Adrenal gland (tissue), 5 donors: ENCODE results near the gene TENT5C.

Source experiments
- POLR2A ChIP-seq, 2 donors: fragments of 450-650 bp; IDR thresholded peaks; one replicate each; pipeline ENCODE4 v1.6.1; 2017; ENCODE audit warnings: antibody characterized with exemption in 2 of 2, mild to moderate bottlenecking in 2 of 2, moderate library complexity in 1 of 2
- TF ChIP-seq, protein P1 (sequence below), 6 experiments: fragments of 450-650 bp in 4 of 6; fragments of 200-600 bp in 2 of 6; sonication (generic) in 1 of 6; IDR thresholded peaks; 1 replicate in 5 of 6; 2 replicates in 1 of 6; pipeline versions ENCODE4 v1.5.1 to v1.8.0; 2016 to 2021; ENCODE audit warnings: antibody characterized with exemption in 6 of 6, mild to moderate bottlenecking in 2 of 6, moderate library complexity in 1 of 6
- donor health status: DM: no; HTN: no; CAD: no.

DNA sequence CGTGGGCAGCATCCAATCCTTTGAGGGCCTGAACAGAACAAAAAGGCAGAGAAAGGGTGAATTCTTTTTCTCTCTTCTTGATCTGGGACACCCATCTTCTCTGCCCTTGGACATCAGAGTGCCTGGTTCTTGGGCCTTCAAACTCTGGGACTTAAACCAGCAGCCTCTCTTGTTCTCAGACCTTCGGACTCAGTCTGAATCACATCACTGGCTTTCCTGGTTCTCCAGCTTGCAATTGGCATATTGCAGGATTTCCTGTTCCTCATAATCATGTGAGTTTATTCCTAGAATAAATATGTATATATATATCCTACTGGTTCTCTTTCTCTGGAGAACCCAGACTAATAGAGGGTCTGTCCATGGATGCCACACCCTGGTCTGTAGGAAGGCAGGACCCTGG is 16.3 kb upstream of the TENT5C start:
- no peak for TF ChIP-seq POLR2A (IDR thresholded peaks at IDR 0.05)
- TF ChIP-seq, protein P1, sequence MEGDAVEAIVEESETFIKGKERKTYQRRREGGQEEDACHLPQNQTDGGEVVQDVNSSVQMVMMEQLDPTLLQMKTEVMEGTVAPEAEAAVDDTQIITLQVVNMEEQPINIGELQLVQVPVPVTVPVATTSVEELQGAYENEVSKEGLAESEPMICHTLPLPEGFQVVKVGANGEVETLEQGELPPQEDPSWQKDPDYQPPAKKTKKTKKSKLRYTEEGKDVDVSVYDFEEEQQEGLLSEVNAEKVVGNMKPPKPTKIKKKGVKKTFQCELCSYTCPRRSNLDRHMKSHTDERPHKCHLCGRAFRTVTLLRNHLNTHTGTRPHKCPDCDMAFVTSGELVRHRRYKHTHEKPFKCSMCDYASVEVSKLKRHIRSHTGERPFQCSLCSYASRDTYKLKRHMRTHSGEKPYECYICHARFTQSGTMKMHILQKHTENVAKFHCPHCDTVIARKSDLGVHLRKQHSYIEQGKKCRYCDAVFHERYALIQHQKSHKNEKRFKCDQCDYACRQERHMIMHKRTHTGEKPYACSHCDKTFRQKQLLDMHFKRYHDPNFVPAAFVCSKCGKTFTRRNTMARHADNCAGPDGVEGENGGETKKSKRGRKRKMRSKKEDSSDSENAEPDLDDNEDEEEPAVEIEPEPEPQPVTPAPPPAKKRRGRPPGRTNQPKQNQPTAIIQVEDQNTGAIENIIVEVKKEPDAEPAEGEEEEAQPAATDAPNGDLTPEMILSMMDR (IDR thresholded peaks at IDR 0.05), result no peak
